ENCODE data around the gene KIAA1958. TPM values are rescaled to one million over a fixed set of nuclear protein-coding genes. Genes with fewer than 3 reads are reported as not detected.

Gene KIAA1958
- total RNA-seq, 1 experiment from 2014 or later: 18.5 TPM

GRCh38 chr9:112601636-112602035, 115.0 kb downstream of the KIAA1958 start:
- H3K27ac ChIP-seq (ENCODE audit: low read depth, low read length): no peak overlapping the region
- intact Hi-C loops (cut with micrococcal nuclease): no loop called here
- no peak for DNase-seq (ENCODE audit: low read depth, low spot score)
- no peak overlapping the region for H2AFZ ChIP-seq (ENCODE audit: low read depth, low read length, poor library complexity, severe bottlenecking)
- H3K9me3 ChIP-seq (ENCODE audit: control insufficient read depth in 1 of 2, insufficient read depth in 1 of 2, low read depth in 1 of 2, low read length in 2 of 2): no peaks in the 10 kb centered on the region
- ChIA-PET CTCF (no interaction called here), RAD21 (ENCODE audit: low non-redundant PET in 1 of 2, low total read pairs in 2 of 2, uncharacterized antibody in 2 of 2, unreplicated experiment in 2 of 2) (no interaction called here), POLR2A (no interaction called here)
- H3K27me3 ChIP-seq (ENCODE audit: insufficient read depth, low read length): no peaks in the 10 kb centered on the region
- no peak overlapping the region for H3K9ac ChIP-seq (ENCODE audit: low read length)
- H4K20me1 ChIP-seq (ENCODE audit: insufficient read depth): no peaks in the 10 kb centered on the region; the same call in 1 of the 2 replicates
- no TSS peak for BruUV-seq (replicated peaks)
- no peaks in the 10 kb centered on the region for H3K36me3 ChIP-seq (ENCODE audit: control insufficient read depth in 1 of 2, insufficient read depth in 2 of 2, low read length in 2 of 2)
- TF ChIP-seq POLR2AphosphoS5 (IDR thresholded peaks at IDR 0.05; ENCODE audit: low read depth, low read length) (no peak), ELF1 (IDR thresholded peaks at IDR 0.05; ENCODE audit: borderline replicate concordance, low read depth) (no peak), YY1 (IDR thresholded peaks at IDR 0.05; ENCODE audit: extremely low read depth, insufficient replicate concordance, low read depth, low read length) (no peak), TCF7L2 (IDR thresholded peaks at IDR 0.05; ENCODE audit: borderline replicate concordance, extremely low read depth, insufficient read depth, insufficient read length) (no peak), CEBPB (IDR thresholded peaks at IDR 0.05; ENCODE audit: low read depth) (no peak), EGR1 (IDR thresholded peaks at IDR 0.05; ENCODE audit: low read depth) (no peak), ATF3 (IDR thresholded peaks at IDR 0.05) (no peak), REST (IDR thresholded peaks at IDR 0.05; ENCODE audit: low read depth) (no peak), EZH2 (IDR thresholded peaks at IDR 0.05) (no peak), MAX (IDR thresholded peaks at IDR 0.05) (no peak), SIN3A (IDR thresholded peaks at IDR 0.05; ENCODE audit: low read depth) (no peak), ZNF274 (IDR thresholded peaks at IDR 0.05; ENCODE audit: low read depth, low read length) (no peak)
- no peak overlapping the region for H3K4me2 ChIP-seq (ENCODE audit: low read length)
- H3K4me1 ChIP-seq (ENCODE audit: control insufficient read depth in 1 of 2, insufficient read depth in 2 of 2, low read length in 2 of 2): no peaks in the 10 kb centered on the region
- no peak overlapping the region for H3K4me3 ChIP-seq (replicated peaks in 1 of 2; ENCODE audit: low read depth in 1 of 2, low read length in 2 of 2)
- ATAC-seq: no peak
- H3K9me2 ChIP-seq (ENCODE audit: insufficient read depth): no peaks in the 10 kb centered on the region
- H3K79me2 ChIP-seq (ENCODE audit: insufficient read depth, low read length): no peaks in the 10 kb centered on the region

All from HCT116 (cell line).